GM21529 (cell line): ENCODE results near the gene RNF149.
"Not testable (repeated sequence)": the region's sequence is repeated elsewhere in the genome, so short reads cannot be mapped to it uniquely, and the experiment has no call there.

Experiments
- ATAC-seq: cut with Tn5 transposase; IDR thresholded peaks from one replicate; pipeline ENCODE4 v1.9.1; 2021; ENCODE audit not compliant: unreplicated experiment

RNF149 gene, protein sequence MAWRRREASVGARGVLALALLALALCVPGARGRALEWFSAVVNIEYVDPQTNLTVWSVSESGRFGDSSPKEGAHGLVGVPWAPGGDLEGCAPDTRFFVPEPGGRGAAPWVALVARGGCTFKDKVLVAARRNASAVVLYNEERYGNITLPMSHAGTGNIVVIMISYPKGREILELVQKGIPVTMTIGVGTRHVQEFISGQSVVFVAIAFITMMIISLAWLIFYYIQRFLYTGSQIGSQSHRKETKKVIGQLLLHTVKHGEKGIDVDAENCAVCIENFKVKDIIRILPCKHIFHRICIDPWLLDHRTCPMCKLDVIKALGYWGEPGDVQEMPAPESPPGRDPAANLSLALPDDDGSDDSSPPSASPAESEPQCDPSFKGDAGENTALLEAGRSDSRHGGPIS

DNA sequence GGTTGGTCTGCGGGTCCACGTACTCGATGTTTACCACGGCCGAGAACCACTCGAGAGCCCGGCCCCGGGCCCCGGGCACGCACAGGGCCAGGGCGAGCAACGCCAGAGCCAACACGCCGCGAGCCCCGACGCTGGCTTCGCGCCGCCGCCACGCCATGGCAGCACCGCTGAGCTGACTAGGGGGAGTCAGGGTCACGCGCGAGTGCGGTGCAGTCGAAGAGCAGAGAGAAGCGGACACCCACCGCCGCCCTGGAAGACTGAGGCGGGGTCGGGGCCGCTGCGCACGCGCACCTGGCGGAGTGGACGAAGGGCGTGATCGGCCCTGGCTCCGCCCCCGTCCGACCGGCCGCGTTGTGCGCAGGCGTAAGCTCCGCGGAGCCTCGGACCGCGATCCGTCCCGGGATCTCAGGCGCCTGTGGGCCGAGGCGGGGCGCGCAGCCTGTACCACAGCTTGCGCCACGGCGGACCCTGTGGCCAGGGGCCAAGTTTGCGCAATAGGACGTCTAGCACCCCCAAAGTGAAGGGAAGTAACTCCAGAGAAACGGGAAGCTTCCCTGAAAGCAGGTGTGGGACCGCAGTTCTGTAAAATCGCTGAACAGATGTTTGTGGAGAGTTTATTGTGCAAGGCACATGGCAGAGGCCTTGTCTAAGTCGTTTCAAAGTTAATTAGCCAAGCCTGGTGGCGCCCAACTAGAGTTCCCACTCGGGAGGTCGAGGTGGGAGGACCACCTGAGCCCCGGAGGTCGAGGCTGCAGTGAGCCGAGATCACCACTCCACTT is at the start of gene RNF149:
Gene RNF149, minus strand, starts transcription at position 270 of the 779 bp plus-strand sequence. Its CDS starts 113 bp downstream, at position 157.
- peak; percentile 56 for ATAC-seq

DNA sequence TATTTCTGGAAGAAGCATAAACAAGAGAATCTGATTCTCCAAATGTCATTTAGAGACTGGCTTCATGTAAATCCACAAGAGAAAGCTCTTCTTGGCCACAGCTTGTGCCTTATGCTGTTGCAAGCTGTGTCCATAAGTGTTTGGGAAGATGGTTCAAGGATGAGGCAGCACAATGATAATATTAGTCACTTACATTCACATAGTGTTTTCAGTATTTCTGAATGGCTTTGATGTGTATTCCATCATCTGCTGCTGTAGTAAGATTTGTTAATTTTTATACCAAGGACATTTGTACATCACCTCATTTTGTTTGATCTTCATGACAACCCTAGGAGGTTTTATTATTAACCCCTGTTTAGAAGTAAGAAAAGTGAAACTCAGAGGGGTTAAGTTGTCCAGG is 48.9 kb upstream of the RNF149 start:
- ATAC-seq: no peak

DNA sequence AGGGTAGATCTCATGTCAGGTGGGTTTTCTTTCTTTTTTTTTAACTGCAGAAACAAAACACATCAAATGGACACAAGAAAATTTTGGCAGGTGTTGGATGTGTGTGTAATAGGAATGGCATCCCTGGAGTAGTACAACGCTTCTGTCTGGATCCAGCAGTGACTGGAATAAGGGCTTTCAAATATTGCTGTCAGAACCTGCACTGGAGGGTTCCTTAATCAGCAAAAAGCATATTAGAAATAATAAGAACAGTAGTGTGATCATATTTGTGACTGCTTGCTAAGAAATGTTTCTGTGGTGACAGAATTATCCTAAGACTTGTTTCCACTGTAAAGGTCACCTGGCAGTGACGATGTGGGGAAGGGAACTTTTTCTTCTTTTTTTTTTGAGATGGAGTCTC is 48.0 kb upstream of the RNF149 start:
- no peak for ATAC-seq

DNA sequence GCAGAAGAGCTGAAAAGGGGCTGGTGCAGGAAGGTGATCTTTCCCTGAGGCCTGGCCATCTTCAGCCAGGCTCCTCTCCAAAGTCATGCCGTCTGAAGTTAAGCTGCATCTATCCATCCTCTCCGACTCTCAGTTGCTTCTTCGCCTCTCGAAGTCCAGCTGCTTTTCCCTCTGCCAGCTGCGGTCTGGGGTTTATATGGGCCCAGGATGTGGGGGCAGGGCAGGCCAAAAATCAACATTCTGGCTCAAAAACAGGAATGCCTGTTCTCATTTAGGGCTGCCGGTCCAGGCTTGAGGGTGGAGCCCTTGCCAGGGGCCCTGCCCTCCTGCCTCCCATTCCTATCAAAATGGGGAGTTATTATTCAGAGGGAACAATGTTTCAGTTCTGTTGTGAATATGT is 47.6 kb upstream of the RNF149 start:
- no peak for ATAC-seq

DNA sequence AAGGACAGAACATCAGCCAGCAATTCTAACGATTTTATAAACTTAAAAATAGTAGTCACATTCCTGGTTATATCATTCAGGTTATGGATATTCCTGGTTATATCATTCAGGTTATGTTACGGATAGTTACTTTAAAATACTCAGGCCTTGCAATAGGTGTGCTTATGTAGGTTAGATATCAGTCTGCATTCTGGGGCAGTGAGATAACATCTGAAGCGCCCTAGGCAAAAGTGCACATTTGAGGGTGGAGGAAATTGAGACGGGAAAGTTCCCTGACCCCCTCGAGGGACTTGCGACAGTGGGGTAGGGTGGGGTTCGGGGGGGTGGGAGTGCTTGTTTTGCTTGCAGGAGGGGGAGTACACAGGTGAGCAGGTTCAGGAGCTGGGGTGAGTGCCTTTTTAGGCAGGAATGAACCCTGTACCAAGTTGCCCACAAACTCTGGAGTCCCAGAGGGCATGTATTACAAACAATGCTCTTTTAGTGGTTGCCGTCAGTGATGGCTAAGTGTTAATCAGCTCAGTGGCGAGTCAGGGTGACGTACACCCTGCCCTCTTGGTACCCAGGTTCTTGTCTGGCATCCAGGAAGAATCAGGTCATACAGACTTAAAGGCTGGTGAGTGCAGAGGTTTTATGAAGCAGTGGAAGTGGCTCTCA is 47.0 kb upstream of the RNF149 start:
- no peak for ATAC-seq

DNA sequence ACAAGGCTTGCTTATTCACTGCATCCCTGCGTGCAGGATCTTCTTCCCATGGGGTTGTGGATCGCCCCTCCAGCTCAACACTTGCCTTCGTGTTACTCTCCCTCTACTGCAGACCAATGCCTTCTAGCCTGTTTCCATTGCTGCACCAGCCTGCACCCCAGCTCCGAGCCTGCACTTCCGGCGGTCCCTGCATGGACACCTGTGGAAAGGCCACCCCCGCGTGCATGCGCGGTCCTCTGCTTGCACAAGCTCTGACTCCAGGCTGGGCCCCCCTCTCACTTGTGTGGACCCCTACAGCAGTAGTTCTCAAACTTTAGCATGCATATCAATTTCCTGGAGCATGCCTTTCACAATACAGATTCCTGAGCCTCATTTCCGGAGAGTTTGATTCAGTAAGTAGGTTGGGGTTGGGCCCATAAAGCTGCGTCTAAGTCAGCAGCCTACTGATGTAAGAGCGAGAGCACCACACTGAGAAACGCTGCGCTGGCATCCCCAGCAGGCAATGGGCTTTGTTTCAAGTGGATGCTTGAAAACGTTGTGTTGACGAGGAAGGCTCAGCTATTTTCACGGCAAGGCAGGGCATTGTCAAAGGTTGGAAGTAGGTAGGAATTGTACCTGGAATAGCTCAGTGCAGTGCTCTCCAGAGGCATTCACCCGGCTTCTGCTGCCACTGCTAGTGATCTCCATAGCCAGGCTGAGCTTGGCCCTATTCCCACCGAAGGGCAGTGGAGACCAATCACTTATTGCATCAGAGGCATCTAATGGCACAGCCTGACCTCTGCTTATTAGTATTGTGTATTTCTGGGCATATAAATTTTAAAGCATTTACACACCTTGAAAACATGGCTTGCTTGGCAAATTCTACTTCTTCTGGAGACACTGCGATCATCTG is 46.2 kb upstream of the RNF149 start:
- ATAC-seq: no peak

DNA sequence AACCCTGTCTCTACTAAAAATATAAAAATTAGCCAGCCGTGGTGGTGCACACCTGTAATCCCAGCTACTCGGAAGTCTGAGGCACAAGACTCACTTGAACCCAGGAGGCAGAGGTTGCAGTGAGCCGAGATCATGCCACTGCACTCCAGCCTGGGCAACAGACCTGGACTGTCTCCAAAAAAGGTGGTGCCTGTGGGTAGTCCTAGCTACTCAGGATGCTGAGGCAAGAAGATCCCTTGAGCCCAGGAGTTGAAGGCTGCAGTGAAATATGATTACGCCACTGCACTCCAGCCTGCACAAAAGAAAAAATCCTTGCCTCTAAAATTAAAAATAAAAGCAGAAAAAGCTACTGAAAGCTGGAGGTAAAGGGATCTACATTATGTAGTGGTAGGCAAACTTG is 44.1 kb upstream of the RNF149 start:
- ATAC-seq: not testable (repeated sequence)

DNA sequence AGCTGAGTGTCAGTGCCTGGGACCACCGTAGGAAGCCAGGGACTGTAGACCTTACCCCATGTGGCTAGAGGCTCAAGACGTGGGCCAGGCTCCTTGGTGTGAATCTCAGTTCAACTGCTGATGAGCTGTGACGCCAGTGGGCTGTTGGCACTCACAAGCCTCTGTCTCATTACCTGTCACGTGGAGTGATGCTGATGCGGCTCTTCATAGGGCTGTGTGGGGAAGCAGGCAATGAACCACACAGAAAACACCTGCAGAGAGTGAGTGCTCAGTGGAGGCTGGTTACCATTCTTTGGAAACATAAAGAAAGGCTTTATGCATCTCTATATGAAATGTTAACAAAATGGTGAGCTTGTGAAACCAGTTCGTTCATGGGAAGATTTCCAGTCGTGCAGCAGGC is 42.7 kb upstream of the RNF149 start:
- ATAC-seq: no peak

DNA sequence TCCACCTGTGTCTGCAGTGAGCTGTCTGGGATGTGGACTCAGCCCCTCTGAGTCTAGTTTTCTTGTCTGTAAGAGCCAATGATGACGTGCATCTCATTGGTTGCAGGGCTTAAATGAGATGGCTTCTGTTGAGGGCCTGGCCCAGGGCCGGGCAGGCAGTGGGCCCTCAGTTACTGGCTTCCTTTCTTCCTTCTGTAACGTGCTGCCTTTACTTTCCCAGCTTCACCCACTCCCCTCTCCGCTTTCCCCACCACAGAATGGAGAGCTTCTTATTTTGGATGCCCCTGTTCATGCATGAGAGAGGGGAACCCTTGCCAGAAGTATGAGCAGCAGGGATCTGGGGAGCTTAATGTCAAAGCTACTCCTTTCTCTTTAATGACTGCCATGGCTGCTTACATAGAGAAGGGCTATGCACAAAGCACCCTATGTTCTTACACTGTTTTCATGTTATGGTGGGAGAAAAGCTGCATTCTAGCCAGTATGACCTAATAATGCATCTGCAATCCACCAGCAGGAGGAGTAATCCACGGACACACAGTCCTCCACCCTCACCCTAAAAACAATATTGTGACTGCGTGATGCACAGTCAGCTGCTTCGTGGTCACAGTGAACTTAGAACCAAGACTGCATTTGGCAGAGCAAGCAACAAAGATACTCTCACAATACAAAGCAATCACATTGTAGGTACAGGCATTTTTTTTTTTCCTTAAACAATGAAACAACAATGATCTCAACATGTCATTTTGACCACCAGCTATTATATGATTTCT is 41.6 kb upstream of the RNF149 start:
- no peak for ATAC-seq

DNA sequence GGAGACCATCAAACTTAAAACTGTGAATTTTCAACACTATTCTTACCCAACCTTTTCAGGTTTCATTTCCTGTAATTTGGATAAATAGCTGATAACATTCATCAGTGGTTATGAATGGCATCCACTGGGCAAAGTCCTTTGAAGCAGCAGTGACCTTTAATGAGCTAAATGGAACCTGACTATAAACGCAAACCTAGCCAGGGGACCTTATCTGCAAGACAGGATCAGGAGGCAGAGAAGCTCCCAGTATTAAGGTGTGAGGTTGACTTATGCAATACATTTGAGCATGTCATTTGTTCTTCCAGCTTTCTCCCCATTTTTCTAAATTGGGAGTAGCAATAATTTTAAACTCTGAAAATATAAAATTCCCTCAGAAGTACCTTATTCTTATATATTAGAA is 40.4 kb upstream of the RNF149 start:
- ATAC-seq: no peak

DNA sequence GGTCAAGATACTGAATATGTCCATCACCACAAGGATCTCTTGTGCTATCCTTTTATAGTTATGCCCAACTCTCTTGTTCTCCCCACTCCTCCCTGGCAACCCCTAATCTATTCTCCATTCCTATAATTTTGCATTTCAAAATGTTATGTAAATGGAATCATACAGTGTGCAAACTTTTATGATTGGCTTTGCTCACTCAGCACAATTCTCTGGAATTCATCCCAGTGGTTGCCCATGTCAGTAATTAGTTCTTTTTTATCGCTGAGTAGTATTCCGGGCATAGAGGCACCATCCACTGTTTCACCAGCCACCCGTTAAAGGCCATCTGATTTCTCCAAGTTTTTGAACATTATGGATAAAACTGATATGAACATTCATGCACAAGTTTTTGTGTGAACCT is 38.4 kb upstream of the RNF149 start:
- no peak for ATAC-seq

DNA sequence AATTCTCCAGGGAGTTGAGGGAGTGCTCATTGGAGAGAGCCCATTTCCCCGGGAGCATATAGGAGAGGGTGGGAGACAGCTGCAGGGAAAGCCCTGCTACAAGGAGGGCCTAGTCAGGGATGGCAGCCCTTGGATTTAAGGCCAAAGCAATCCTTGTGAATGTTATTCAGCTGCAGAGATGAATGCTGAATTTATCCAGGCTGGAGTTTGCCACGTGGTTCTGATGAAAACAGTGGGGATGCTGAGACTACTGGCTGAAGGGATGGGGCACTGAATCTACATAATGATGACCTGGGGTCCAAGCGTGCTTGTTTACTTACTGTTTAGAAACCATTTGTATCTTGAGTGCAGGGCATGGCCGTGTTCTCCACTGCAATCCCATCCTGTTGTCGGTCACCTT is 35.6 kb upstream of the RNF149 start:
- no peak for ATAC-seq

DNA sequence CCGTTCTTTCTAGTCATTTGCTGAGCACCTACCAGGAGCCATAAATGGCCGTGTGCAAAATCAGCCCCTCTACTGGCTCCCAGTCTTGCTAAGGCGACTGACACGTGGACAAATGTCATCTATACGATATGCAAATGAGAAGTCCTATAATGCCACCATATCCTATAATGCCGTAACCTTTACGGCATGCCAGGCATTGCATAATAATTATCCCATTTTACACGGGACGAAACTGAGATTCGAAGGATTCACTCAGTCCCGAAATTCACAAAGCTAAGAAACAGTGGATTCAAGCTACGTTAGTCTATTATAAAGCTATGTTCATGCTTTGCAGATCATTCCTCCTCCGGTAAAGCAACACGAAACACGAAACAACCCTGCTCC is 34.1 kb upstream of the RNF149 start:
- ATAC-seq: no peak

DNA sequence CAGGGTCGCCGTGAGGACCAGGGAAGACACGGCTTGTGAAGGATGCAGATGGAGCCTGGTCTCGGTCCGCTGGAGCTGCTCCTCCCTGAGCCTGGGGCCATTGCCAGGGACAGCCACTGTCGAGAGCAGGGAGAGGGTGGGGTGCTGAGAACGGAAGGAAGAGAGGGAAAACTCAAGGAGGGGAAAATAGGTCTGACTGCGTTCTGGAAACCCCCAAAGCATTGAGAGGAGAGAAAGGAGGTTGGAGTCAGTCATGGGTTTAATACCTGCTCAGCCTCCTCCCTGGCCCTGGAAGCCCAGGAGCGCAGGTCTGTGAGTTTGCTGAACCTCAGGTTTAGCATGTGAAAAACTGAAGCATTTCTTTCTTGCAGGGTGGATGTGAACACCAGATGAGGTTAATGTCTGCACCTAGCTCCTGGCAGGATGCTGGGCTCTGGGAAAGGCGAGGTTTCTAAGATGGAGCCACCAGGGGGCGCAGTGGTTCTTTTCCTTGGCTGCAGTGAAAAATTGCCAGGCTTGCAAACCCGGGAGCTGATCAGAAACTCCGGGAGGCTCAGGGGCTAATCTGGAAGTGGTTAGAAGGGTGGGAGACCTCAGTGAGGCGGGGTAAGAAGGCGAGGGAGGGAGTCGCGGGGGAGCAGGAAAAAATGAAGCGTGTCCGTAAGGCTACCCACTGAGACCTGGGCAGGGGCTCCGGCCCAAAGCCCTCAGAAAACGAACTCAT is 33.6 kb upstream of the RNF149 start:
- no peak for ATAC-seq

DNA sequence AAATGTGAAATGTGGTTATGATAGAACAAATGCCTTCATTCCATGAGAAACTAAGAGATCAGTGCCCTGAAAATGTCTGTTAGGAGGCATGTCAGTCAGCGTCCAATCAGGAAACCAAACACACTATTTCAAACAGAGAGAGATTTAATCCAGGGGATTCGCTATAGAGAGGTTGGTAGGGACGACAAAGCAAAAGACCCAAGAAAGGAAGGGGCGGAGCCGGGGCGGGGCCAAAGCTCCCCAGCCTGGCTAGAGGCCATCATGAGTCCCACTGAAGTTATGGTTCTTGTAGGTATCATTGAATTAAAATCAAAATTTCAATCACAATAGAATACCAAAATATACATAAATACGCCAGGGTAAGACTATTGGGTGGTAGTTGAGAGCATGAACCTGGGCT is 32.9 kb upstream of the RNF149 start:
- no peak for ATAC-seq

DNA sequence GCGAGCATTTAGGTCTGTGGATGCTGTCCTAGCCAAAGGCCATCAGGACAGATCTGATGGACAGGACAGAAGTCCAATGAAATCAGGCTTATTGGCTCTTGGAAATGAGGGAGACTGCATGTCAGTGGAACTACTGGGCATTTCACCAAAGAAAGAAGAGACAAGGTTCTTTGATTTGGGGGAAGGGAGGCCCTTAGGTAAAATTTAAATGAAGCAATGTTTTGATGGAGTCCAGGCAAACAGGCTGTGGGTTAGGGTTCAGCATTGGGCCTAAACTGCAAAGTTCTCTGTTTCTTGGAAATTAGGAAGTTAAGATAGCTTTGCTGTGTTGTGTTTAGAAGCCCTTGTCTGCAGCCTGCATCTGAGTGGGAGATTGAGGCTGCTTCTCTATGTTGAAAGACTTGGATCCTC is 31.6 kb upstream of the RNF149 start:
- no peak for ATAC-seq

DNA sequence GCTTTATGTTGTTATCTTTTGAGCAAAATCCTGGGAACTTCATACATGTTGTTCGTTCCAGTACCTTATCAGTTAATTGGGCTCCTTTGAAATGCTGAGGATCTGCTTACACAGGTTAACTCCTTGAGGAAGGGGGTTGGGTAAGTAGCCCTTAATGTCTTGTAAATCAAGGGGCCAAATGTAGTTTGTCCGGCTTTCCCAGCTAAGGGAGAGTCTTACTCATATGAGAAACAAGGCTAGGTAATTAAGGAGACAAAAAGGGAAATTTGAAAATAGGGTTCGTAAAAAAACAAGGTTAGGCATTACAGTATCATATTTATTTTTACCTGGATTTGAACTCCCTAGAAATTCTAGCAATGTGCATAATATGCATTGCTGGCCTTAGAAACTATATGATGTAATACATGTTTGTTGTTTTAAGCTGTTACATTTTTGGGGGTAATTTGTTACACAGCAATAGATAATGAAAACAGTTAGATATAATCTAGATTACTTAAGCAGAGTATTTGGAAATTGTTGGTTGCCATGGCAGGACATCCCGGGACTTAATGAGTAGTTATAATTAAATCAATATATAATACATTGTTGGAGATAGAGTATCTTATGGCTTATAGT is 30.9 kb upstream of the RNF149 start:
- no peak for ATAC-seq

DNA sequence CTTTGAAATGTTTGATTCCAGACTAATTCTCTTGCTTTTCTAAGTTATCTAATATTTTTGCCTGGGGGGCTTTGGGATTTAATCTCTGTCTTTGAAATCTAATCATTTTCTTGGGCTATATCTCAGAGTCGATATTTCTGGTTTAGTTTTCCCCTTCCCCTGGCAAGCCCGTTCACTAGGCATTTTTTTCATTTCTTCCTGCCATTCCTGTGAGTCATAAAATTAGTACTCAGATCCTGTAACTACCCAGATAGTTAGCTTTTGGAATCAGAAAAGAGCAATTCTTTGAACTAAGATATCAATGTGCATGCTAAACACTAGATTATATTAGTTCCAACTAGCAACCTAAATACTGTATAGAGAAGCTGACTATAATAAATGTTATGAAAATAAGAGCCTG is 29.4 kb upstream of the RNF149 start:
- ATAC-seq: no peak
